AG09309 (cell line): Measurements from ENCODE around the gene TCF3.

ENCODE experiments used
- DNase-seq: peaks from one replicate; pipeline ENCODE4 v3.0.0-alpha.2; 2010; ENCODE audit warnings: low read depth
- H3K4me3 ChIP-seq: 2 replicates; pipeline ENCODE4 v1.5.1; 2011; ENCODE audit warnings: mild to moderate bottlenecking, low read depth, low read length, moderate library complexity; ENCODE audit not compliant: control insufficient read depth
- CTCF ChIP-seq: IDR thresholded peaks from 2 replicates; pipeline ENCODE4 v1.5.1; 2011; ENCODE audit warnings: mild to moderate bottlenecking, low read depth, low read length, inconsistent platforms; ENCODE audit not compliant: insufficient read depth, control insufficient read depth; ENCODE audit errors: missing control alignments

The TCF3 gene

GRCh38 chr19:1661995-1662394 is 9.6 kb upstream of the TCF3 start:
- DNase-seq, result no peak
- H3K4me3 ChIP-seq, result no peak overlapping the region
- no peak for TF ChIP-seq CTCF

- no peak for TF ChIP-seq CTCF
- DNase-seq, result no peak
- H3K4me3 ChIP-seq, result no peak overlapping the region
Measured at GRCh38 chr19:1659084-1659427, 6.6 kb upstream of the TCF3 start.

GRCh38 chr19:1658150-1659083 is 6.0 kb upstream of the TCF3 start:
- no peak for TF ChIP-seq CTCF
- no peak overlapping the region for H3K4me3 ChIP-seq
- DNase-seq, result no peak

GRCh38 chr19:1657746-1658145 is 5.3 kb upstream of the TCF3 start:
- TF ChIP-seq CTCF, result no peak
- DNase-seq, result no peak
- no peak overlapping the region for H3K4me3 ChIP-seq

GRCh38 chr19:1656988-1657536 is 4.6 kb upstream of the TCF3 start:
- TF ChIP-seq CTCF, result no peak
- no peak for DNase-seq
- no peak overlapping the region for H3K4me3 ChIP-seq

GRCh38 chr19:1655987-1656608 is 3.7 kb upstream of the TCF3 start:
- TF ChIP-seq CTCF, result no peak
- H3K4me3 ChIP-seq, result no peak overlapping the region
- no peak for DNase-seq
